ENCODE results near the gene PTPRD. TPM values are rescaled to one million over a fixed set of nuclear protein-coding genes. Genes with fewer than 3 reads are reported as not detected.

The PTPRD gene
- total RNA-seq, 1 donor from 2014 or later, result 197 TPM

DNA sequence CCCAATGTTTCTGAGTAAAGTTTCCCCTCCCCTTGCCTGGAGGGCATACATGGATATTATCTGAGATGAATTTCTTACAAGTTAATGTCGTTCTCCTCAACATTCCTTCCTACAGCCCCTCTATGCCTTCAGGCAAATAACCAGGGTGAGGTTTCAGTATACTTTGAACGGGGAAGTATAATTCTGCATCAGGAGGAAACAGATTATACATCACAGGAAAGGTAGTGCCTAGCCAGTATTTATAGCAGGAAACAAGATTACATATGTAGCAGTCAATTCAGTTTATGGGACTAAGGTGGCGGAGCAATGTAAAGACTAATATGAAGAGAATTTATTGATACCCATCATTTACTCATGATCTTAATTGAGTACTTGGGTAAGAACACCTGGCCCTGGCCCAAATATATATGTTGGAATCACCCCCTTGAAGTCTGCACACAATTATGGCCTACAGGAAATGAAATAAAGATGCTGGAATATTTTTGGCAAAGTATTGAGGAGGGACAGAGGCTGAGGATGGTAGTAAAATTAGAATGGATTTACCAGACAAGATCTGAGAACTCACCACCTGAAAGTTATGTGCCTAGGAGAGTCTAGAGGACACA lies 661.1 kb downstream of the PTPRD start:
- Mint-ChIP-seq H3K36me3 (no peaks in the 10 kb centered on the region), H3K4me1 (ENCODE audit: unreplicated experiment) (peaks cover 8% of the 10 kb centered on the region), H3K27me3 (no peaks in the 10 kb centered on the region), H3K27ac (no peak overlapping the region), H3K9me3 (no peaks in the 10 kb centered on the region), H3K4me3 (no peak overlapping the region)
- no peak for DNase-seq (ENCODE audit: extremely low spot score, unreplicated experiment)
- TF ChIP-seq, protein P1, sequence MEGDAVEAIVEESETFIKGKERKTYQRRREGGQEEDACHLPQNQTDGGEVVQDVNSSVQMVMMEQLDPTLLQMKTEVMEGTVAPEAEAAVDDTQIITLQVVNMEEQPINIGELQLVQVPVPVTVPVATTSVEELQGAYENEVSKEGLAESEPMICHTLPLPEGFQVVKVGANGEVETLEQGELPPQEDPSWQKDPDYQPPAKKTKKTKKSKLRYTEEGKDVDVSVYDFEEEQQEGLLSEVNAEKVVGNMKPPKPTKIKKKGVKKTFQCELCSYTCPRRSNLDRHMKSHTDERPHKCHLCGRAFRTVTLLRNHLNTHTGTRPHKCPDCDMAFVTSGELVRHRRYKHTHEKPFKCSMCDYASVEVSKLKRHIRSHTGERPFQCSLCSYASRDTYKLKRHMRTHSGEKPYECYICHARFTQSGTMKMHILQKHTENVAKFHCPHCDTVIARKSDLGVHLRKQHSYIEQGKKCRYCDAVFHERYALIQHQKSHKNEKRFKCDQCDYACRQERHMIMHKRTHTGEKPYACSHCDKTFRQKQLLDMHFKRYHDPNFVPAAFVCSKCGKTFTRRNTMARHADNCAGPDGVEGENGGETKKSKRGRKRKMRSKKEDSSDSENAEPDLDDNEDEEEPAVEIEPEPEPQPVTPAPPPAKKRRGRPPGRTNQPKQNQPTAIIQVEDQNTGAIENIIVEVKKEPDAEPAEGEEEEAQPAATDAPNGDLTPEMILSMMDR (conservative IDR thresholded peaks at IDR 0.05), result no peak

DNA sequence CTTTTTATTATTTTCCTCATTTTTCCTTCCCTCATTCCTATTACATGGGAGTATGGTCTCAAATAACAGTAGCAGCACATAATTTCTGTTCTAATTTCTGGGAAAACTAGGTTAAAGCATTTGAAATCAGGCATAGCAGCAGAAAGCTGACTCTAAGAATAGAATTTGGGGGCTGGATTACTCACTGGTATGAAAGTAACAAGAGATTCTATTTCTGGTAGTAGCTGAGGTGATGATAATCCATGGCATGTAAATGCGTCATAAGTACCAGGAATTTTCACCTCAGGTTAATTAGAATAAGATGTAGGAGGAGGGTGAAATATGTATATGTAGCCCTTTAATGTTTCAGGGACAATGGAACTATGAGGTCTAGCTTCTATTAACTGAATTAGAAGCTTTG lies 662.0 kb downstream of the PTPRD start:
- Mint-ChIP-seq H3K36me3 (no peaks in the 10 kb centered on the region), H3K27me3 (no peaks in the 10 kb centered on the region), H3K27ac (no peak overlapping the region), H3K9me3 (no peaks in the 10 kb centered on the region), H3K4me3 (no peak overlapping the region), H3K4me1 (ENCODE audit: unreplicated experiment) (peaks cover 13% of the 10 kb centered on the region)
- no peak for DNase-seq (ENCODE audit: extremely low spot score, unreplicated experiment)
- TF ChIP-seq, protein P1 (conservative IDR thresholded peaks at IDR 0.05), result no peak

- H3K4me3 Mint-ChIP-seq, result no peak overlapping the region
- DNase-seq (ENCODE audit: extremely low spot score, unreplicated experiment), result no peak
- no peaks in the 10 kb centered on the region for H3K9me3 Mint-ChIP-seq
- no peak overlapping the region for H3K27ac Mint-ChIP-seq
- no peaks in the 10 kb centered on the region for H3K27me3 Mint-ChIP-seq
- H3K36me3 Mint-ChIP-seq, result no peaks in the 10 kb centered on the region
- TF ChIP-seq, protein P1 (conservative IDR thresholded peaks at IDR 0.05), result no peak
- peaks cover 13% of the 10 kb centered on the region for H3K4me1 Mint-ChIP-seq (ENCODE audit: unreplicated experiment)
Observed at GRCh38 chr9:9949978-9950377, 662.8 kb downstream of the PTPRD start.

GRCh38 chr9:9949368-9949767 lies 663.4 kb downstream of the PTPRD start:
- TF ChIP-seq, protein P1 (conservative IDR thresholded peaks at IDR 0.05), result no peak
- Mint-ChIP-seq H3K4me3 (no peak overlapping the region), H3K4me1 (ENCODE audit: unreplicated experiment) (peaks cover 13% of the 10 kb centered on the region), H3K36me3 (no peaks in the 10 kb centered on the region), H3K9me3 (no peaks in the 10 kb centered on the region), H3K27me3 (no peaks in the 10 kb centered on the region), H3K27ac (no peak overlapping the region)
- no peak for DNase-seq (ENCODE audit: extremely low spot score, unreplicated experiment)

DNA sequence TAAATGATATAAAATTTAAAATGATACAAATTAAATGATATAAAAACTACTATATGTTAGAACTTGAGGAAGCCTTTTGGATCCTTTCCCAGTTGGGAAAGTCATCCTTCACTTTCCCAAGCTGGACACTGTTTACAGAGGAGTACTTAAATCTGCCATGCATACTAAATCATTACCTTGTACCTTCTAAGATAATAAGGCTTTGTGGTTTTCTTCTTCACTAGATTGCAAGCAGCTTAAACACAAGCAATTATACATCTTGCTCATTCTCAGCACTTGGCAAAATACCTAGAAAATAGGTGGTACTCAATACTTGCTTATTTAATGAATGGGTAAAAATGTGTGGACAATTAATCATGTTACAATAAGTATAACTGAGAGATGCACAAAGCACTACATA lies 666.8 kb downstream of the PTPRD start:
- Mint-ChIP-seq H3K36me3 (no peaks in the 10 kb centered on the region), H3K9me3 (no peaks in the 10 kb centered on the region)
- DNase-seq (ENCODE audit: extremely low spot score, unreplicated experiment), result no peak

More for the DNA sequence above, 666.8 kb downstream of the PTPRD start:
- H3K4me3 Mint-ChIP-seq, result no peak overlapping the region
- H3K27me3 Mint-ChIP-seq, result no peaks in the 10 kb centered on the region
- H3K4me1 Mint-ChIP-seq (ENCODE audit: unreplicated experiment), result peaks cover 13% of the 10 kb centered on the region
- TF ChIP-seq, protein P1 (conservative IDR thresholded peaks at IDR 0.05), result no peak
- H3K27ac Mint-ChIP-seq, result no peak overlapping the region
